HCT116 (cell line): ENCODE results near the gene RASSF7. TPM values are rescaled to one million over a fixed set of nuclear protein-coding genes. Genes with fewer than 3 reads are reported as not detected.

Experiments
- ATAC-seq: fragments of 200-7000 bp; cut with Tn5 transposase; 2 replicates; pipeline ENCODE4 v1.9.1; 2020; ENCODE audit warnings: mild to moderate bottlenecking, moderate library complexity
- BruUV-seq: library from RNA; stranded (reverse); fragments of 400-500 nt; replicated peaks from 2 replicates; lab custom pipeline; 2021; lab: Mats Ljungman, UMichigan
- CTCF ChIA-PET: fragments of 300-600 bp; sonication (Branson Sonifier 250); formaldehyde crosslinking; loops from one replicate; lab custom pipeline; 2021; ENCODE audit warnings: antibody characterized with exemption; lab: Charles Lee
- POLR2A ChIA-PET: fragments of 300-600, 350-600 bp; sonication (Branson Sonifier 250); formaldehyde crosslinking; loops from one replicate; lab custom pipeline; 2021; ENCODE audit warnings: antibody characterized with exemption; lab: Charles Lee
- RAD21 ChIA-PET, 2 experiments: fragments of 300-600 bp; sonication (Branson Sonifier 250); formaldehyde crosslinking; loops; one replicate each; lab custom pipeline; 2023; ENCODE audit warnings: low total read pairs in 2 of 2; ENCODE audit not compliant: uncharacterized antibody in 2 of 2, unreplicated experiment in 2 of 2, low non-redundant PET in 1 of 2; lab: Charles Lee
- DNase-seq: peaks from one replicate; pipeline ENCODE4 v3.0.0-alpha.2; 2010; ENCODE audit warnings: low read depth, low spot score
- H2AFZ ChIP-seq: fragments of 200-600 bp; shearing (Covaris generic), sonication (generic); 2 replicates; pipeline ENCODE4 v1.6.1; 2017; ENCODE audit warnings: low read depth, mixed run types, mixed read lengths, antibody characterized with exemption, low read length; ENCODE audit not compliant: poor library complexity, severe bottlenecking
- H3K27ac ChIP-seq: 2 replicates; pipeline ENCODE4 v1.5.1; 2012; ENCODE audit warnings: low read depth, low read length
- H3K27me3 ChIP-seq: fragments of 200-600 bp; sonication (generic); 2 replicates; pipeline ENCODE4 v1.6.1; 2016; ENCODE audit warnings: mixed run types, low read length, mixed read lengths; ENCODE audit not compliant: insufficient read depth
- H3K36me3 ChIP-seq, 2 experiments: fragments of 200-500 bp in 1 of 2; fragments of 200-600 bp in 1 of 2; sonication (Bioruptor generic) in 1 of 2; sonication (generic) in 1 of 2; 2 replicates each; pipeline versions ENCODE4 v1.5.1 to v1.6.1; 2014 to 2016; ENCODE audit warnings: low read length in 2 of 2, inconsistent platforms in 1 of 2, mixed read lengths in 1 of 2, mixed run types in 1 of 2; ENCODE audit not compliant: insufficient read depth in 2 of 2, control insufficient read depth in 1 of 2
- H3K4me1 ChIP-seq, 2 experiments: fragments of 200-600 bp in 1 of 2; sonication (generic) in 1 of 2; 2 replicates each; pipeline versions ENCODE4 v1.5.1 to v1.6.1; 2012 to 2017; ENCODE audit warnings: low read length in 2 of 2, inconsistent platforms in 1 of 2, mild to moderate bottlenecking in 1 of 2, mixed read lengths in 1 of 2, mixed run types in 1 of 2, moderate library complexity in 1 of 2; ENCODE audit not compliant: insufficient read depth in 2 of 2, control insufficient read depth in 1 of 2
- H3K4me2 ChIP-seq: fragments of 200-600 bp; sonication (generic); 2 replicates; pipeline ENCODE4 v1.6.1; 2017; ENCODE audit warnings: mixed run types, low read length, mixed read lengths
- H3K4me3 ChIP-seq, 2 experiments: fragments of 200-600 bp in 1 of 2; sonication (generic) in 1 of 2; replicated peaks in 1 of 2; 2 replicates each; pipeline ENCODE4 v1.5.1; 2011 to 2016; ENCODE audit warnings: low read length in 2 of 2, control low read depth in 1 of 2, low read depth in 1 of 2, mild to moderate bottlenecking in 1 of 2, mixed read lengths in 1 of 2, mixed run types in 1 of 2
- H3K79me2 ChIP-seq: fragments of 200-600 bp; sonication (generic); 2 replicates; pipeline ENCODE4 v1.6.1; 2017; ENCODE audit warnings: mild to moderate bottlenecking, mixed run types, low read length, moderate library complexity, mixed read lengths; ENCODE audit not compliant: insufficient read depth
- H3K9ac ChIP-seq: fragments of 200-600 bp; sonication (generic); 2 replicates; pipeline ENCODE4 v1.6.1; 2016; ENCODE audit warnings: low read length, mixed read lengths
- H3K9me2 ChIP-seq: fragments of 200-600 bp; sonication (generic), shearing (Covaris generic); 2 replicates; pipeline ENCODE4 v1.6.1; 2017; ENCODE audit warnings: mixed run types, mild to moderate bottlenecking, moderate library complexity; ENCODE audit not compliant: insufficient read depth
- H3K9me3 ChIP-seq, 2 experiments: fragments of 200-500 bp in 1 of 2; fragments of 200-600 bp in 1 of 2; sonication (Bioruptor generic) in 1 of 2; sonication (generic) in 1 of 2; 2 replicates each; pipeline ENCODE4 v1.6.1; 2014 to 2017; ENCODE audit warnings: low read length in 2 of 2, mixed read lengths in 2 of 2, inconsistent platforms in 1 of 2, low read depth in 1 of 2, mild to moderate bottlenecking in 1 of 2, mixed run types in 1 of 2, moderate library complexity in 1 of 2; ENCODE audit not compliant: control insufficient read depth in 1 of 2, insufficient read depth in 1 of 2
- H4K20me1 ChIP-seq: fragments of 200-600 bp; sonication (generic), shearing (Covaris generic); 2 replicates; pipeline ENCODE4 v1.6.1; 2017; ENCODE audit warnings: mixed run types, mild to moderate bottlenecking, moderate library complexity; ENCODE audit not compliant: insufficient read depth
- CBX3 ChIP-seq: IDR thresholded peaks from 2 replicates; pipeline ENCODE4 v1.6.1; 2012; ENCODE audit warnings: low read depth
- CEBPB ChIP-seq: IDR thresholded peaks from 2 replicates; pipeline ENCODE4 v1.6.1; 2012; ENCODE audit warnings: low read depth
- EGR1 ChIP-seq: IDR thresholded peaks from 2 replicates; pipeline ENCODE4 v1.6.1; 2012; ENCODE audit warnings: low read depth
- ELF1 ChIP-seq: IDR thresholded peaks from 2 replicates; pipeline ENCODE4 v1.6.1; 2012; ENCODE audit warnings: low read depth, borderline replicate concordance
- FOSL1 ChIP-seq: IDR thresholded peaks from 2 replicates; pipeline ENCODE4 v1.6.1; 2012; ENCODE audit warnings: low read depth
- JUND ChIP-seq: IDR thresholded peaks from 2 replicates; pipeline ENCODE4 v1.6.1; 2012
- POLR2A ChIP-seq: IDR thresholded peaks from 2 replicates; pipeline ENCODE4 v1.7.0; 2011; ENCODE audit warnings: borderline replicate concordance; ENCODE audit not compliant: insufficient read depth, insufficient read length; ENCODE audit errors: extremely low read depth
- POLR2AphosphoS5 ChIP-seq: IDR thresholded peaks from 2 replicates; pipeline ENCODE4 v1.6.1; 2011; ENCODE audit warnings: mild to moderate bottlenecking, low read depth, low read length, moderate library complexity
- RAD21 ChIP-seq: IDR thresholded peaks from 2 replicates; pipeline ENCODE4 v1.6.1; 2012; ENCODE audit warnings: low read depth, mild to moderate bottlenecking
- SIN3A ChIP-seq: IDR thresholded peaks from 2 replicates; pipeline ENCODE4 v1.6.1; 2012; ENCODE audit warnings: low read depth
- SP1 ChIP-seq: IDR thresholded peaks from 2 replicates; pipeline ENCODE4 v1.6.1; 2012; ENCODE audit warnings: low read depth
- ZFX ChIP-seq: fragments of 450-650 bp; IDR thresholded peaks from 2 replicates; pipeline ENCODE4 v1.6.1; 2017
- ZNF274 ChIP-seq: fragments of 200-500 bp; sonication (Bioruptor generic); IDR thresholded peaks from 2 replicates; pipeline ENCODE4 v1.6.1; 2014; ENCODE audit warnings: mild to moderate bottlenecking, low read depth, low read length, inconsistent platforms
- intact Hi-C: fragments of 100-400 bp; cut with micrococcal nuclease; formaldehyde crosslinking; loops from 2 replicates; pipeline ENCODE4 v1.10.0; 2022
- total RNA-seq: library from RNA; stranded (reverse); gene quantifications from one replicate; pipeline ENCODE4 v1.2.1, GENCODE V29; 2021; ENCODE audit not compliant: unreplicated experiment
- TF ChIP-seq, protein P1 (sequence below): IDR thresholded peaks from 2 replicates; pipeline ENCODE4 v1.6.1; 2012
- TF ChIP-seq, protein P2 (sequence below), 3 experiments: fragments of 200-600 bp in 1 of 3; sonication (generic) in 1 of 3; IDR thresholded peaks in 2 of 3; conservative IDR thresholded peaks in 1 of 3; 2 replicates each; pipeline ENCODE4 v1.5.1; 2012 to 2017; ENCODE audit warnings: low read depth in 2 of 3, low read length in 2 of 3, antibody characterized with exemption in 1 of 3, borderline replicate concordance in 1 of 3, control low read depth in 1 of 3, mild to moderate bottlenecking in 1 of 3, mixed read lengths in 1 of 3, mixed run types in 1 of 3, moderate library complexity in 1 of 3; ENCODE audit not compliant: insufficient read depth in 1 of 3
- TF ChIP-seq, protein P3 (sequence below): IDR thresholded peaks from 2 replicates; pipeline ENCODE4 v1.6.1; 2012

RASSF7 gene
- total RNA-seq, 1 experiment from 2014 or later: 35.9 TPM

DNA sequence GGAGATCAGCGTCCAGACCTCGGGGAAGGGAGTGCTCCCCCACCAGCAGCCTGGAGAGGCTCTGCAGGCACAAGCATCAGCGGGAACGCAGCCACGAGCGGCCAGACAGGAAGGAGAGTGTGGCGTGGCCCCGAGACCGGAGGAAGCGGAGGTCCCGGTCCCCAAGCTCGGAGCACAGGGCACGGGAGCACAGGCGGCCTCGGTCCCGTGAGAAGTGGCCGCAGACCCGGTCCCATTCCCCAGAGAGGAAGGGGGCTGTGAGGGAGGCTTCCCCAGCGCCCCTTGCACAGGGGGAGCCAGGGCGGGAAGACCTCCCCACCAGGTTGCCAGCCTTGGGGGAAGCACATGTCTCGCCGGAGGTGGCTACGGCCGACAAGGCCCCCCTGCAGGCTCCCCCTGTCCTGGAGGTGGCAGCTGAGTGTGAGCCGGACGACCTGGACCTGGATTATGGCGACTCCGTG is 48.1 kb downstream of the RASSF7 start:
- Histone ChIP-seq H3K27ac (no peak overlapping the region), H3K36me3 (peaks cover 41 to 54% of the 10 kb centered on the region in 2 experiments; a peak in 3 of 4 replicates), H2AFZ (no peak overlapping the region), H3K79me2 (peaks cover 14% of the 10 kb centered on the region; the same call in 1 of the 2 replicates), H3K4me3 (no peak overlapping the region), H3K9me3 (no peaks in the 10 kb centered on the region), H3K9ac (no peak overlapping the region), H3K4me2 (no peak overlapping the region), H3K27me3 (no peaks in the 10 kb centered on the region), H3K9me2 (no peaks in the 10 kb centered on the region), H3K4me1 (peaks cover 7 to 16% of the 10 kb centered on the region in 2 experiments), H4K20me1 (peaks cover 9% of the 10 kb centered on the region; the same call in 1 of the 2 replicates)
- ATAC-seq (no peak), DNase-seq (no peak)
- BruUV-seq: TSS peak; percentile 15
- intact Hi-C loops: no loop called here
- TF ChIP-seq CEBPB: no peak
- TF ChIP-seq JUND: no peak
- TF ChIP-seq FOSL1: no peak
- no peak for TF ChIP-seq ZFX
- TF ChIP-seq SP1: no peak
- TF ChIP-seq SIN3A: no peak
- TF ChIP-seq, protein P1, sequence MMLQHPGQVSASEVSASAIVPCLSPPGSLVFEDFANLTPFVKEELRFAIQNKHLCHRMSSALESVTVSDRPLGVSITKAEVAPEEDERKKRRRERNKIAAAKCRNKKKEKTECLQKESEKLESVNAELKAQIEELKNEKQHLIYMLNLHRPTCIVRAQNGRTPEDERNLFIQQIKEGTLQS: no peak
- TF ChIP-seq CBX3: no peak
- no peak for TF ChIP-seq ELF1
- no peak for TF ChIP-seq POLR2AphosphoS5
- TF ChIP-seq POLR2A: no peak
- TF ChIP-seq, protein P2, sequence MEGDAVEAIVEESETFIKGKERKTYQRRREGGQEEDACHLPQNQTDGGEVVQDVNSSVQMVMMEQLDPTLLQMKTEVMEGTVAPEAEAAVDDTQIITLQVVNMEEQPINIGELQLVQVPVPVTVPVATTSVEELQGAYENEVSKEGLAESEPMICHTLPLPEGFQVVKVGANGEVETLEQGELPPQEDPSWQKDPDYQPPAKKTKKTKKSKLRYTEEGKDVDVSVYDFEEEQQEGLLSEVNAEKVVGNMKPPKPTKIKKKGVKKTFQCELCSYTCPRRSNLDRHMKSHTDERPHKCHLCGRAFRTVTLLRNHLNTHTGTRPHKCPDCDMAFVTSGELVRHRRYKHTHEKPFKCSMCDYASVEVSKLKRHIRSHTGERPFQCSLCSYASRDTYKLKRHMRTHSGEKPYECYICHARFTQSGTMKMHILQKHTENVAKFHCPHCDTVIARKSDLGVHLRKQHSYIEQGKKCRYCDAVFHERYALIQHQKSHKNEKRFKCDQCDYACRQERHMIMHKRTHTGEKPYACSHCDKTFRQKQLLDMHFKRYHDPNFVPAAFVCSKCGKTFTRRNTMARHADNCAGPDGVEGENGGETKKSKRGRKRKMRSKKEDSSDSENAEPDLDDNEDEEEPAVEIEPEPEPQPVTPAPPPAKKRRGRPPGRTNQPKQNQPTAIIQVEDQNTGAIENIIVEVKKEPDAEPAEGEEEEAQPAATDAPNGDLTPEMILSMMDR (IDR thresholded peaks at IDR 0.05 in 2 of 3, conservative IDR thresholded peaks at IDR 0.05 in 1 of 3; ENCODE audit: borderline replicate concordance in 1 of 3, insufficient read depth in 1 of 3, low read depth in 2 of 3, low read length in 2 of 3): no peak
- TF ChIP-seq RAD21: no peak
- no peak for TF ChIP-seq ZNF274
- TF ChIP-seq EGR1: no peak
- TF ChIP-seq, protein P3, sequence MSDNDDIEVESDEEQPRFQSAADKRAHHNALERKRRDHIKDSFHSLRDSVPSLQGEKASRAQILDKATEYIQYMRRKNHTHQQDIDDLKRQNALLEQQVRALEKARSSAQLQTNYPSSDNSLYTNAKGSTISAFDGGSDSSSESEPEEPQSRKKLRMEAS: no peak
- RAD21 ChIA-PET: no interaction called here
- POLR2A ChIA-PET: no interaction called here
- CTCF ChIA-PET: no interaction called here
